CD1c-positive myeloid dendritic cell (primary cell): ENCODE results near the gene GLB1L3.
"Not testable (repeated sequence)": the region's sequence is repeated elsewhere in the genome, so short reads cannot be mapped to it uniquely, and the experiment has no call there.

Source experiments
- DNase-seq: peaks from one replicate; pipeline ENCODE4 v3.0.0-alpha.2; 2016; ENCODE audit errors: extremely low spot score

Gene GLB1L3

GRCh38 chr11:134275188-134275533, 1.0 kb upstream of the GLB1L3 start:
- no peak for DNase-seq

DNA sequence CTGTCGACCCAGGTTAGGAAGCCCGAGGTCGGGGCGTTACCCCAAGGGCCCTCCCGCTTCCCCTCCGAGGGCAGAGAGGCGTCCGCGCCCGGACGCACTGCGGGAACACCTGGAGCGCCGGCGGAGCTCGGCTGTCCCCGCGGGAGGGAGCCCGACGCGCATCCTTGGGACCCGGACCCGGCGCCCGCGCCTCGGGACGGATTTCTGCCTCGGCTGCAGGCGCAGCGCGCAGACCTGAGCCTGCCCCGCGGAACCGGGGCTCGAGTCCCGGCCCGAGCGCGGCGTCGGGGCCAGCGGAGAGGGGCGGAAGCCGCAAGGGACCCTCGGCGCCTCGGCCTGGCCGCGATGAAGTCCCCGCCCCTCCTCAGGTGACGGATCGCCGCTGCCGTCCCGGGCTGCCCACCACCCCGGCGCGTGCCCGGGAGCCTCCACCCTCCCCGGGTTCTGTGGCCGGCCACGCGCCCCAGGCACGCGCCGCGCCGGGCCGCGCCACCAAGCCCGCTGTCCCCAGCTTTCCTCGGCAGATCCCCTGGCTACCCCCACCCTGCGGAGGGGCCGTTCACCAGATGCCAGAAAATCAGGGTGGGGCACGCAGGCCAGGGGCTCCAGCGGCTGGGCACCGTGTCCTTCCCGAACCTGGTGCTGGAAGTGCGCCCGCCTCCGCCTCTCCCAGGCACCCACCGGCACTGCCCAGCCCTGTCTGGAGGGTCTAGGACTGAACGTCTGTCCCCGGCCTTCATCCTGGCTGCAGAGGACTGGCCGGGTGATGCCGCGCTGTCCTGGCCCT, 410 bp downstream of the GLB1L3 start:
- DNase-seq: no peak

- DNase-seq: no peak
Observed at GRCh38 chr11:134277183-134278001, 1.2 kb downstream of the GLB1L3 start.

DNA sequence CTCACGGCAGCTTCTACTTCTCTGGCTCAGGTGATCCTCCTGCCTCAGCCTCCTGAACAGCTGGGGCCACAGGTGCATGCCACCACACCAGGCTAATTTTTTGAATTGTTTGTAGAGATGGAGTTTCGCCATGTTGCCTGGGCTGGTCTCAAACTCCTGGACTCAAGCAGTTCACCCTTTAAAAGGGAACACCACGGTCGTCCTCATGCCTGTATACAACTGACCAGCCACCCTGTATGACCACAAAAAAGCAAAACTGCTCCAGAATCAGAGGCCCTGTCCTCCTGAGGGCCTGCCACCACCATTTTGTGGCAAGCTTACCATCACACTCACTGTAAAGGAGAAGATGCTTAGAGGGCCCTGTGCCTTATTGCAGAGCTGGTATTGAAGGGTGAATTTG, 2.2 kb downstream of the GLB1L3 start:
- DNase-seq: no peak

DNA sequence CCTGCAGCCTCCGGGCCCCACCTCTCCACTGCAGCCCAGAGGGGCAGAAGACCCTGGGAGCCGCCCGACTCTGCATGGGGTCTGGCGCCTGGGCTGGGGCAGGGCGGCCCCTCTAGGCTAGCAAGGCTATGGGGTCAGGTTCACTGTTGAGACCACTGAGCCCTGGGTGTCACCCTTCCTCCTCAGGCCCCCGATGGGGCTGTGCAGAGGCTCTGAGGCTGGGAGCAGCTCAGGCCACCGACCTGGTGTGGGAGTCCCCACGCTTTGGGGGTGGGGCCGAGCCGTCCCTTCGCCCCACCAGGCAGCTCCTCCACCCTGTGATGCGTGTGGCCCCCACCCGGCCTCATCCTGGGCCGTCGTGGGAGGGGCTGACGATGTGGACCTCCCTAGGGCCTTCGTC, 5.5 kb downstream of the GLB1L3 start:
- not testable (repeated sequence) for DNase-seq

- no peak for DNase-seq
Observed at GRCh38 chr11:134282121-134283045, 6.2 kb downstream of the GLB1L3 start.

DNA sequence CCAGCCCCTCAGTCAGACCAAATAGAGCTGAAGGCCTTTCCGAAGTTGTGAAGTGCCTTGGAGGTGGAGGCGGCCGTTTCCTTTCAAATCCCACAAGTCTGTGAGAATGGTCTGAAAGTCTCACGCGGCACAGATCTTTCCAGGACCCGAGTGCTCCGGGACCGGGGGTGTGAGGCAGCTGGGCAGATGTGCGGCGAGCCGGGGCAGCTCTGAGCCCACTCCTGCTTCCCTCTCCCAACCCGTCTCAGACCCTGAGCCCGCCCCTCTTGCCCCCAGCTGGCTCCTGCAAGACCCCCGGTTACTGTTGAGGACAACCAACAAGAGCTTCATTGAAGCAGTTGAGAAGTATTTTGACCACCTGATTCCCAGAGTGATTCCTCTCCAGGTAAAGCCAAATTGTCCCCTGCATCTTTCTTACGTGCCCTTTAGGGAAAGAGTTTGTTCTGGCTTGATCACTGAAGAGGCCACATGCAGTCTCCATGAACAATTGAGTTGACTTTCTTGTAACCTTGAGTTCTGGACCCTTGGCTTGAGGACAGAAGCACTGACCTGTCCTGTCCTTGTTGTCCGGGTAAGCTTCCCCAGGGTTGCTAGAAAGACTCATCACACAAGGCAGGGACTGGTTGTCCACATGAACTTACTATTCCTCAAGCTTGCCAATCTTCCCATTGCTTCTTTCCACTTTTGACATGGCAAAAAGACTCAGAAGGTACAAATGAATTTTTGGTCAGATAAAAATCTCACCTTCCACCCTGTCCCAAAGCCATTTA, 7.5 kb downstream of the GLB1L3 start:
- no peak for DNase-seq

DNA sequence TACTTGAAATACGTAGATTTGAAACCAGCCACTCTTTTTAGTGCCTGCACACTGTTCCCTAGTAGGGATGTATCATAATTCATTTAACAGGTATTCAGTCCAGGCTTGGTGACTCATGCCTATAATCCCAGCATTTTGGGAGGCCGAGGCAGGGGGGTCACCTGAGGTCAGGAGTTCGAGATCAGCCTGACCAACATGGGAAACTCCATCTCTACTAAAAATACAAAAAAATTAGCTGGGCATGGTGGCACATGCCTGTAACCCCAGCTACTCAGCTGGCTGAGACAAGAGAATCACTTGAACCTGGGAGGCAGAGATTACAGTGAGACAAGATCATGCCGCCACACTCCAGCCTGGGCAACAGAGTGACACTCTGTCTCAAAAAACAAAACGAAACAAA, 8.2 kb downstream of the GLB1L3 start:
- not testable (repeated sequence) for DNase-seq

DNA sequence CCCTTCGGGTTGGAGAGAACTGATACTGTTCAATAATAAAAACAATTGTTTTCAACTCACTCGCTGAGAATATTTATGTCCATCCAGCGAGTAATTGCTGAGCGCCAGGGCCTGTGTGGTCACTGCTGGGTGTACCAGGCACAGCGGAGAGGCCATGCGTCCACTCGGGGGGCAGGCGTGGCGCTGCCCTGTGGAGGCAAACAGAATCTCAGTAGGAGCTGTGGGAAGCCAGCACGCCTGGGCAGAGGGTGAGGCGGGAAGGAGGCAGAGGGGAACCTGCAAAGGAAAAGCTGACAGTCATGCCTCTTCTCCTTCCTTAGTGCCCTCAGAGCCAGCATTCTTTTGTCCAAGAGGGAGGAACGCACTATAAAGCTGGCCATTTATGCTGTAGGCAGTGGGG, 11.4 kb downstream of the GLB1L3 start:
- no peak for DNase-seq

GRCh38 chr11:134288486-134288885, 12.3 kb downstream of the GLB1L3 start:
- DNase-seq: no peak

- DNase-seq: no peak
Observed at GRCh38 chr11:134289167-134289566, 13.0 kb downstream of the GLB1L3 start.

- DNase-seq: no peak
Observed at GRCh38 chr11:134289789-134290188, 13.6 kb downstream of the GLB1L3 start.

GRCh38 chr11:134290646-134291045, 14.5 kb downstream of the GLB1L3 start:
- no peak for DNase-seq

- DNase-seq: no peak
Observed at GRCh38 chr11:134291196-134291595, 15.0 kb downstream of the GLB1L3 start.

DNA sequence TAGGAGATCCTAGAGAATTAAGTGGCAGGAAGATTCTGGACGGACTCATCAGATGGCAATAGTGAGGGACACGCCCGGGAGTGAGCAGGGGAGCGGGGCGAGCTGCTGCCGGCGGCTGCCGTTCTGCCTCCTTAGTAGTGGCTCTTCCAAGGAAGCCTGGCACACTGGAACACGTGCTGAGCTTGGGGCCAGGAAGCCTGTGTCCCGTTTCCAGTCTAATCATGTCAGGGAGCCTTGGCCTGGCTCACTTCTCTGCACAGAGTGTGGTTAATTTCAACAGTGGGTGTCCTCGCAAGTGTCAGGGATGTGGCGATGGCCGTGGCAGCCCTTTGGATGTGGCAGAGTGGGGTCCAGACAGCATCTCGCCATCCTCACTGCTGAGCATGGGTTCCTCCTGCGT, 16.5 kb downstream of the GLB1L3 start:
- no peak for DNase-seq

GRCh38 chr11:134293119-134294113, 17.2 kb downstream of the GLB1L3 start:
- DNase-seq: no peak

DNA sequence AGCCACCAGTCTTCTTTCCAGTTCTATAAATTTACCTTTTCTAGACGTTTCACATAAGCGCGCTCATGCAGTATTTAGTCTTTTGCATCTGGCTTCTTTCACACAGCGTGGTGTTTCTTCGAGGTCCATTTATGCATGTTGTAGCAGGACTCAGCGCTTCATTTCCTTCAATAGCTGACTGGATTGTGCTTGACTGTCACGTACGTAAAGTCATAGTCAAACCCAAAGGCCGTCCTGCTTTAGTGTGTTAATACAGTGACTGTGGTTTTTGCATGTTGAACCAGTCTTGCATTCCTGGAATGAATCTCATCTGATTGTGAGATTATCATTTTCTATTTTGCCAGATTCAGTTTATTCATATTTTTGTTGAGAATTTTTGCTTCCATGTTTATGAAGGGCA, 18.5 kb downstream of the GLB1L3 start:
- no peak for DNase-seq

DNA sequence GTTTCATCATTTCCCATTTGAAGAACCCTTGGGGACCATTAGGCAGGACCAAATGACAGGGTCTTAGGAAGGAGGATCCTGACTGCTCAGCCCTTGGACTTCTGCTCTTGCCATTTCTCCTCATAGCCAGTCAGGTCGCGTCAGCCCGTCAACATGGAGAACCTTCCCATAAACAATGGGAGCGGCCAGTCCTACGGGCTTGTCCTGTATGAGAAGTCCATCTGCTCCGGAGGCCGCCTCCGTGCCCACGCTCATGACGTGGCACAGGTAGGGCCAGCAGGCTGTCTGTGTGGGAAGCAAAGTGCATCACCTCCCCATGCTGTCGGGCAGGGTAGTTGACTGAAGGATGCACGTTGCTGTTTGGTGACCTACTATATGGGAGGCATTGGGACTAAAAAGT, 36.0 kb downstream of the GLB1L3 start:
- DNase-seq: no peak

DNA sequence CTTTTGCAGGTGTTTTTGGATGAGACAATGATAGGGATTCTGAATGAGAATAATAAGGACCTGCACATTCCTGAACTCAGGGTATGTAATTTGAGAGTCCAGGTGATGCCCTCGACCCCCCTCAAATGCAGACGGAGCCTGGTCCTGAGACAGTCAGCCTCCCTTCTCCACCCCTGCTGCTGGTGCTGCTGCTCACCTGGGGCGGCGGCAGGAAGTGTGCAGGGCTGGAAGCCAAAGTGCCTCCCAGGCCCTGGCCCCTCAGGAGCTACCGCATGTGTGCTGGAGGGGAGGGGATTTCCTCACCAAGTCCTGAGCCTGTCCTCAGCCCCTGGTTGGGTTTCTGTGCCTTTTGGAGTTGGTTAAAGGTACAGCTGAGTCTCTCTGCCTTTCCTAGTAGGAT, 36.6 kb downstream of the GLB1L3 start:
- DNase-seq: no peak

DNA sequence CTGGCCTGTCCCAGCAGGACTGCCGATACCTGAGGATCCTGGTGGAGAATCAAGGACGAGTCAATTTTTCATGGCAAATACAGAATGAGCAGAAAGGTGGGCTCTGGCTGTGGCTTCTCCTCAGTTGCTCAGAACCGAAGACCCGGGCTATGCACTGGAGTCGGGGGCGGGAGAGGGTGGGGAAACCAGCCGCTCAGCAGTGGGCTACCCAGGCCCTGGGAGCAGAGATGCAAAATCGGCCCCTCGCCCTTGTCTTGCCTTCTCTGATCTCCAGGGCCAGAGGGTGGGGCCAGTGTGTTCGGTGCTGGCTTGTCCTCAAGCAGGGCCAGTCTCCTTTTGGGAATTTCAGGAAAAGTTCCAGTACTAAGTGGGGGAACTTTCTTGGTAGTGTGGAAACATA, 37.2 kb downstream of the GLB1L3 start:
- DNase-seq: no peak
